GM18517 (cell line): ENCODE measurements around the gene SEC14L6.

Experiments
- ATAC-seq: cut with Tn5 transposase; IDR thresholded peaks from one replicate; pipeline ENCODE4 v1.9.1; 2021; ENCODE audit warnings: mild to moderate bottlenecking, moderate library complexity; ENCODE audit not compliant: unreplicated experiment

The SEC14L6 gene

DNA sequence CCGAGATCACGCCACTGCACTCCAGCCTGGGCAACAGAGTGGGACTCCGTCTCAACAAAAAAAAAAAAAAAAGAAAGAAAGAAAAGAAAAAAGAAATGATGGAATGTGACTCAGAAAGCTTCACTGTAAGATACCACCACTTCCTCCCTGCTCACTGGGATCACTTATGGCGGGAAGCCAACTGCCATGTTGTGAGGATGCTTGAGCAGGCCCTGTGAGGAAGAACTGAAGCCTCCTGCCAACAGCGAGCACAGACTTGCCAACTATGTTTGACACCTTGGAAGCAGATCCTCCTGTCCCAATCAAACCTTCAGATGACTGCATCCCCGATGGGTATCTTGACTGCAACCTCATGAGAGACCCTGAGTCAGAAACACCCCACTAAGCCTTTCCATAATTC is 8.3 kb downstream of the SEC14L6 start:
- no peak for ATAC-seq

DNA sequence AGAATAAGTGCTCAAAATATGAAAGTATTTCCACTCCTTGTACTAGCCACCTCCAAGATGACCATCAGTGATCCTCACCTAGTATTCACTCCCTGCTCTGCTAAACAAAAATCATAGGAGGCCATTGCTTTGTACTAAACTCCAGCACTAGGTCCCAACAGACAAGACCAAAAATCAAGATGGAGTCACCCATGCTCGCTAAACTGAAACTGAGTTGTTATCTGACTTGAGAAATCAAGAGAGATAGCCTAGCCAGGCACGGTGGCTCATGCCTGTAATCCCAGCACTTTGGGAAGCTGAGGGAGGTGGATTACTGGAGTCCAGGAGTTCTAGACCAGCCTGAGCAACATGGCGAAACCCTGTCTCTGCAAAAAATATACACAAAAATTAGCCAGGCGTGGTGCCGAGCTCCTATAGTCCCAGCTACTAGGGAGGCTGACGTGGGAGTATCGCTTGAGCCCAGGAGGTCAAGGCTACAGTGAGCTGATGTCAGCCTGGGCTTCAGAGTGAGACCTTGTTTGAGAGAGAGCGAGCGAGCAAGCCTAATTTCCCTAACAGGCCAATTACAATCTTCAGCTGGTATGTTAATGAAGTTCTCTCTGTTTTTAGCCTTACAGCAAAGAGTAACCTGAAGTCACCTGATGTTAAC is 9.3 kb downstream of the SEC14L6 start:
- no peak for ATAC-seq

DNA sequence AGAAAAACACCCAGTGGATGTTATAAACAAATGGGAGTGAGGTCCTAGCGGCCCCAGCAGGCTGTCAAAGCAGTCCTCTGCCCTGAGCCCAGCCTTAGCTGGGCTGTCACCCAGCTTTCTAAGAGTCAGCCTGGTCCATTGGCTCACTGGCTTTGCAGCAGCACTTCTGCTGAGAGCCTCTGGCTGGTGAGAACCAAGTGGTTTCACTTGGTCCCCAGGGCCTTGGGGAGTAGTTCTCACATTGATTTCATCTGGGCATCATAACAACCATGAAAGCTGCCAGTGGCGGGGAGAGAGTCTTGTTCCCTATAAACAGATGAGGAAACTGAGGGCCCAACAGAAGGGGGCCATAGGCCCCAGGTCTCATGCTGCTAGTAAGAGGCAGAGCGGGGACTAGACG is 11.4 kb downstream of the SEC14L6 start:
- ATAC-seq, result no peak

DNA sequence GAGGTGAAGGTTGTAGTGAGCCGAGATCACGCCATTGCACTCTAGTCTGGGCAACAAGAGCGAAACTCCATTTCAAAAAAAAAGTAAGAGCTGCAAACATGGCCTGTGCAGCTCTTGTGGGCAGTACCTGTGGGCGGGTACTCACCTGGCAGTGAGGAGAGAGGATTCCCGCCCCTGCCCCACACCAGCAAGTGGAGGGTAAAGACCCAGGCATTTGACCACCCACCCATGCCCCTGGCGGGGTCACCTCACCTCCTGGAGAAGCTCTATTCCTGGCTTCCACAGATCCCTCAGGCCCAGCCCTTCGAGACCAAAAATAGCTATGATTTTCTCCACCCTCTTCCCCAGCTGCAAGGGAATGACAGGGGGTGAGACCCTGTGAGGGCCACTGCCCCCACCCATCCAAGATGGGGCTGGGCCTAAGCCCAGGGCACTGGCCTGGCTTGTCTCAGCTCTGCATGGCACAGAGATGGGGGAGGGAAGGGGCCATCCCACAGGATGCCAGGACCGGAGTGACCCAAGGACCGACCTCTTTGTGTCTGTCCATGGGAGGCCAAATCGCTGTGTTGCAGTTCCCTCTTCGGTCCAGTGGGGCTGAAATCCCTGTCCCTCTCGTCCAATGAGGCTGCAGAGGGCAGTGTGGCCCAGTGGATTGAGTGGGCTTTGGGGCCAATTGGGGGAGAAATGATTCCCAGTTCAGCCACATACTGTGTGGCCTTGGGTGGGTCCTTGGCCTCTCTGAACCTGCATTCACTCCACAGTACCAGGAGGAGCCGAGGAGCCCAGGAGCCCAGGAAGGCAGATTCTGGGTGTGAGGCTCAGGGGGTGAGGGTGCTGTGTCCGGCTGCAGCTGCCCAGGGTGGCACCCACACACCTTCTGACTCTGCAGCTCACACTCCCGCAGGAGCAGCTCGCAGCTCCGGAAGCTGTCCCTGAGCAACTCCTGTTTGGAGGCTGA is 14.6 kb downstream of the SEC14L6 start:
- ATAC-seq, result no peak

DNA sequence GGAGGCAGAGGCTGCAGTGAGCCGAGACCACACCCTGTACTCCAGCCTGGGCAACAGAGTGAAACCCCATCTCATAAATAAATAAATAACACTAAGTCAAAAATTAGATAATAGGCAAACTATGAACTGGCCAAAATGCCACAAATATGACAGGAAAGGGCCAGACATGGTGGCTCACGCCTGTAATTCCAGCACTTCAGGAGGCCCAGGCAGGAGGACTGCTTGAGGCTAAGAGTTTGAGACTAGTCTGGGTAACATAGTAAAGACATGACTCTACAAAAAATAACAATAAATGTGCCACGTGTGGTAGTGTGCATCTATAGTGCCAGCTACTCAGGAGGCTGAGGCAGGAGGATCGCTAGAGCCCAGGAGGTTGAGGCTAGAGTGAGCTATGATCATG is 19.9 kb downstream of the SEC14L6 start:
- ATAC-seq, result no peak

DNA sequence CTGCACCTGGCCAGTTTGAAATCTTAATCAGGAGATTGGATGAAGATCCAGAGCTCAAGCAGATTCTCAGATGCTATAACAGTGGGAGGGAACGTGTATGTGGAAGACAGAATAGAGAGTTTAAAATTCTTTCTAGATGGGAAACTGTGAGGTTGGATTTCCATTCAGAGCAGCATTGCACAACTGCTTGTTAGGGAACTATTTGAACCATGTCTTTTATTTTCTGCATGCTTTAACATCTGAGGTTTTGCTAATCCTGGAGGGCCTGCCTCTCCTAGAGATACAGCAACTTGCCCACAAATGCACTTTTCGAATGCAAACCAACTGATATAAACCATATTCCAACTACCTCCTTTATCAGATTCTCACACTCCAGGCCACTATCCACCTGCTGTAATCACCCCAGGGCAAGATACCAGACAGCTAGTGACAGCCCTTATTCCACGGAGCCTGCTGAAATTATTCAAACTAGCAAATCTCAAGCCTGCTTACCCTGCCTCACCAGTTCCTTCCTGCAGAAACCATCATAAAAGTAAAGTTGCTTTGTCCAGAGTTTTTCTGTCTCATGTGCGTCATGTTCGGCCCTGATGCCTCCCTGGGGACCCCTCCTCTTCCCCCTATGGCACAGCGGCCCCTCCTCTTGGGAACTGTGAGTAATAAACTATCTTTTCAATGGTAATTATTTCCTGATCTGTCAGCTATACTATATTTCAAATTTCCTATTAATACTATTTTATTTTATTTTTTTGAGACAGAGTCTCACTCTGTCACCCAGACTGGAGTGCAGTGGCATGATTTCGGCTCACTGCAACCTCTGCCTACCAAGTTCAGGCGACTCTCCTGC is 22.7 kb downstream of the SEC14L6 start:
- no peak for ATAC-seq

DNA sequence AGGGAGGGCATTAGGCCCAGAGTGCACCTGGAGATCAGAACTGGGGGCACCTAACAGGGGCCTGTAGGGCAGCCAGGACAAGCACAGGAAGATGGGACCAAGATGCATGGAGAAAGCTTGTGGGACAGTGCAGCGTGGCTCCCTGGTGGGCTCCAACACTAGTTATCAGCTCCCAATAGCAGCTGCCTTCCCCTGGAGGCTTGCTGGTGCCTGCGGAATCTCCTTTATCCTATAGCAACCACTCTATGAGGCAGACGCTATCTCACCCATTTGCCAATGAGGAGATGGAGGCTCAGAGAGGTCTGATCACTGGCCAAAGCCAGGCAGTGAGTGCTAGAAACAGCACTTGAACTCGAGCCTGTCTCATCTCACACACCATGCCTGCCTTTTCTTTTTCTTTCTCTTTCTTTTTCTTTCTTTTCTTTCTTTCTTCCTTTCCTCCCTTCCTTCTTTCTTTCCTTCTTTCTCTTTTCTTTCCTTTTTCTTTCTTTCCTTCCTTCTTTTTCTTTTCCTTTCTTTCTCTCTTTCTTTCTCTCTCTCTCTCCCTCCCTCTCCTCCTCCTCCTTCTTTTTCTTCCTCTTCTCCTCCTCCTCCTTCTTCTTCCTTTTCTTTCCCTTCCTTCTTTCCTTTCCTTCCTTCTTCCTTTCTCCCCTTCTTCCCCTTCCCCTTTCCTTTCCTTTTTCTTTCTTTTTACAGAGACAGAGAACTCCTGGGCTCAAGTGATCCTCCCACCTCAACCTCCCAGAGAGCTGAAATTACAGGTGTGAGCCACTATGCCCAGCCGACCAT is 25.0 kb downstream of the SEC14L6 start:
- ATAC-seq, result no peak

DNA sequence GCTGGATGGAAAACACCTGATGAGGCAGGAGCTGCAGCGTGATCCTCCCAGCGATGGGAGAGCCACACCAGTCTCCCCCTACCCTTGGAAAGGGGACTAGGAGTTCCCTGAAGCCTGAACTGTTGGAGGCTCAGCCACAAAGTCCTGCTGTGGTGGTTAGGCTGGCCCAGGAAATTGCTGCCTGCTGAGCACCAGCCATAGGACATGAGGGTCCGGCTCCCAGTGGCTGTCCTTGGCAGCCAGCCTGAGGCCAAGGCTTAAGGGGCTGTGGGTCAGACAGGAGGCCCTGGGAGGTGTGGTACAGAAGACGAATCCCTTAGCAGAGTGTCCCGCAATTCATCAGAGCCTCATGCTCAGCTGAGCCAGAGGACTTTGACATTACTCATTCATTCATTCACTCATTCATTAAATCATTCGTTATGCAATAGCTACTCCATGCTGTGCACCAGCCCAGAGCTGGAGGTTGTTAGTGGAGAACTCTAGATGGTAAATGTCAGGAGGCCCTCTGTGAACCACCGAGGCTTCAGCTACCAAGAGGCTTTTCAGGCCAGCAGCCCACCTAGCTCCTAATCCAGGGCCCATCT is 26.6 kb downstream of the SEC14L6 start:
- ATAC-seq, result no peak

DNA sequence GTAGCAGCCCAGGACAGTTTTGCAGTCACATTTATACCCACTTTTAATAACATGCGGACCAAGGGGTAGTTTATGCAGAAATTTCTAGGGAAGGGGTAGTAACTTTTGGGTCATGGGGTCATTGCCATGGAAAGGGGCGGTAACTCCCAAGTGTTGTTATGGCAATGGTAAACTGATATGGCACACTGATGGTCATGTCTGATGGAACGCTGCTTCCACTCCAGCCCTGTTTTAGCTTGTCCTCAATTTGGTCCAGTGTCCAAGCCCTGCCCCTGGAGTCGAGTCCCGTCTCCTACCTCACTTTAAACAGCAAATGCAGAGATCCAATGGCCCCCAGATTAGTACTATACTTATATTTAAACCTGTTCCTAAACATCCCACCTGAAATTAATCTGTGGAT is 29.8 kb downstream of the SEC14L6 start:
- no peak for ATAC-seq

DNA sequence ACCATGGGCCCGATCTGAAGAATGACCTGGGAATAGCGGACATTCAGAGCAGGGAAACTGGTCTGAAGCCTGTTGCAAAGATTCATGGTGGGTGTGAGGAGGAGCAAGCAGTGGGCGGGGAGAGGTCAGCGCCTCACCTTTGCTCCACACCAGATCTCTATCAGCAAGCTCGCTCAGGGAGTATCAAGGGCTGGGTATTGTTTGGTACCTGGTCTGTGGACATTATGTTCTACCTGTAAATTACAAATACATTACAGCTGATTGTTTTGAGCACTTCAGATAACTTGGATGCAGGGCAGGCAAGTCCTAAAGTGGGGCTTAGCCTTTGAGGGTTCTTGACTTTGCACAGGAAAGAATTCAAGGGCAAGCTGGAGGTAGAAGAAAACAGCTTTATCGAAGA is 30.3 kb downstream of the SEC14L6 start:
- no peak for ATAC-seq

DNA sequence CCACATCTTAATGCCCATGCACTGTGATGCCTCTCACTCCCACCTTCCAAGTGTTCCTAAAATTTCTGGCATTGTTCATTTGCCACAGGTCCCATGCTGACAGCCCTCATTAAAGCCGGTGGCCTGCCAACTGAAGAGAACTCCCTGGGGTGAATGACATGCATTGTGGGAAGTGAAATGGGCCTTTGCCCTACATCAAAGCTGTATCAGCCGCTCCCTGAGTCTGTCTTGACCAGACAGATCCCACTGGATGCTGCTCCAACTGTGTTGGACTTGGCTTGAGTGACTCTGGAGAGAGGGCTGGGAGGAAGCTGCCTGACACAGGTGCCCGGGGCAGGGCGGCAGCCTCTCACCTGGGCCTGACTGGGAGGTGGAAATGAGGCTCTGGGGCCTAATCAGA is 32.3 kb downstream of the SEC14L6 start:
- ATAC-seq, result no peak

DNA sequence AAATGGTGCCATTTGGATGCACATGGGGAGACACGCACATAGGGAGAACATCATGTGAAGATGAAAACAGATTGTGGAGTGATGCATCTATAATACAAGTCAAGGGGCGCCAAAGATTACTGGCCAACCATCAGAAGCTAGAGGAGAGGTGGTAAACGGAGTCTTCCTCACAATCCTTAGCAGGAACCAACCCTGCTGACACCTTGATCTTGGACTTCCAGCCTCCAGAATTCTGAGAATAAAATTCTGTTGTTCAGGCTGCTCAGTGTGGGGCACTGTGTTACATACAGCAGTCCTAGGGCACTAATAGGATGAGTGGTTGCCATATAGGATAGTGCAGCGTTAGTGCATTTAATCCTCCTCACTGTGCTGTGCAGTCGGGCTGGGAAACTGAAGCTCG is 33.1 kb downstream of the SEC14L6 start:
- ATAC-seq, result no peak

DNA sequence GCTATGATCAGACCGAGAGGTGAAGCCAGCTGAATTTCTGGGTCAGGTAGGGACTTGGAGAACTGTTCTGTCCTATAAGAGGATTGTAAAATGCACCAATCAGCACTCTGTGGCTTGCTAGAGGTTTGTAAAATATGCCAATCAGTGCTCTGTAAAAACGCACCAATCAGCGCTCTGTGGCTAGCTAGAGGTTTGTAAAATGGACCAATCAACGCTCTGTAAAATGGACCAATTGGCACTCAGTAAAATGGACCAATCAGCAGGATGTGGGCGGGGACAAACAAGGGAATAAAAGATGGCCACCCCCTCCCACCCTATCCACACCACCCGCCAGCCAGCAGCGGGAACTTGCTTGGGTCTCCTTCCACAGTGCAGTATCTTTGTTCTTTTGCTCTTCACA is 34.6 kb downstream of the SEC14L6 start:
- no peak for ATAC-seq

DNA sequence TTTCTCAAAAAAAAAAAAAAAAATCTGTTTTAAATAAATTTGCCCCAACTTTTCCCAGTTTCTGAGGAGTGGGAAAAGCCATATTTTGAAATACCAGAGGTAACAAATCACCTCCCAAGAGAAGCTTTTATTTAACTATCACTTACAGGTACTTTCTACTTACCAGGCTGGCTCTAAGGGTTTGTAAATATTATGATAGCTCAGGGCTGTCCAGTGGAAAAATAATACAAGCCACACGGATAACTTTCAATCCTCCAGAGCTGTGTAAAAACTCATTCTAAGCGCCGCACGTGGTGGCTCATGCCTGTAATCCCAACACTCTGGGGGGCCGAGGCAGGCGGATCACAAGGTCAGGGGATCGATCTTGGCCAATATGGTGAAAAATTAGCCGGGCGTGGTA is 35.4 kb downstream of the SEC14L6 start:
- no peak for ATAC-seq

DNA sequence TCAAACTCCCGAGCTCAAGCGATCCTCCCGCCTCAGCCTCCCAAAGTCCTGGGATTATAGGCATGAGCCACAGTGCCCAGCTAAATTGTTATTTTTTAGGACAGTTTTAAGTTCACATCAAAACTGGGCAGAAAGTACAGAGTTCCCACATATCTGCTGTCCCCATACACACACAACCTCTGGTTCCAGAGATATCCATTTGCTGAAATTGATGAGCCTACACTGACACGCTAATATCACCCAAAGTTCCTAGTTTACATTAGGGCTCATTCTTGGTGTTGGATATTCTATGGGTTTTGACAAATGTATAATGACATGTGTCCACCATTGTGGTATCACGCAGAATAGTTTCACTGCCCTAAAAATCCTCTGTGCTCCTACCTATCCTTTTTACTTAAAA is 38.3 kb downstream of the SEC14L6 start:
- ATAC-seq, result no peak

DNA sequence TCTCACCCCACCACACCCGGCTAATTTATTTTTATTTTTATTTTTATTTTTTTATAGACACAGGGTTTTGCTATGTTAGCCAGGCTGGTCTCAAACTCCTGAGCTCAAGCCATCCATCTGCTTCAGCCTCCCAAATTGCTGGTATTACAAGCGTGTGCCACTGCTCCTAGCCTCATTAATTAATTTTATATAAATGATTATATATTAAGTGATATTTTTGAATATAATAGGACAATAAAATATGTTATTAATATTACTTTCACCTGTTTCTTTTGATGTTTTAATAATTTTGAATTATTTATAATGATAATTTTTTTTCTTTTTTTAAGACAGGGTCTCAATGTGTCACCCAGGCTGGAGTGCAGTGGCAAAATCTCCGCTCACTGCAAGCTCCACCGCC is 38.9 kb downstream of the SEC14L6 start:
- ATAC-seq, result no peak

DNA sequence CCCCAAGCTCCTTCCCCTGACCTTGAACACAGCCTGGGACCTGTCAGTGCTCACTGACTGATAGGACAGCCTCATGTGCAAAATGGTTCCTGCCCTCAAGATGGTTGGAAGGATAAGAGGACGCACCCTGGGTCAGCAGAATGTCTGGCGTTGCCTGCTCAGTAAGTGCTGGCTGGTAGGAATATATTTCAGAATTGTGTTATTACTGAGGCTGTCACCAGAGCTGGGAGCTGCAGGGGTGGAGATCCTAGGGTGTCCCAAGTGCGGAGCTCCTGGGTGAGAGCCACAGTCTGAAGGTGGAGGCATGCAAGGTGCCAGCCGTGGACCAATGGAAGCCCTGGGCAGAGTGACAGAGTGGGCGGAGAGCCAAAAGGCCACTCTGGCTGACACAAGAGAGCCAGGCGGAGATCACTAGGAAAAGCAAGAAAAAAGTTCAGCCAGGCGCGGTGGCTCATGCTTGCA is 40.0 kb downstream of the SEC14L6 start:
- ATAC-seq, result no peak

DNA sequence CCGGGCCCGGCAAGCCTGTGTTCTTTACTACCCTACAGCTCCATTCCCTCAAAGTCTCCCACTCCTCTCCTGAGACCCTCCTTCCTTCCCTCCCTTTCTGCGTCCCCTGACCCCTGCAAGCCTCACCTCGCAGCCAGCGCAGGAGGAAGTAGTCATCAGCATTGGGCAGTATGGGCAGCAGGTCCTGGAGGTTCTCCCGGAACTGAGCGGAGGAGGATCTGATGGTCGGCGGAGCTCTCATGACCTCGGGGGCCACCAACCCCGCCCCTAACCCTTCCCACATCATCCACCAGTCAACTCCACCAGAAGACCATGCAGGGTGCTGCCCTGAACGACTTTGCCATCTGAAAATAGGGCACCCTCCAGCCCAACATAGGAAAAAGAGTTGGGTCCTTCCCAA is 43.0 kb downstream of the SEC14L6 start:
- ATAC-seq, result no peak

DNA sequence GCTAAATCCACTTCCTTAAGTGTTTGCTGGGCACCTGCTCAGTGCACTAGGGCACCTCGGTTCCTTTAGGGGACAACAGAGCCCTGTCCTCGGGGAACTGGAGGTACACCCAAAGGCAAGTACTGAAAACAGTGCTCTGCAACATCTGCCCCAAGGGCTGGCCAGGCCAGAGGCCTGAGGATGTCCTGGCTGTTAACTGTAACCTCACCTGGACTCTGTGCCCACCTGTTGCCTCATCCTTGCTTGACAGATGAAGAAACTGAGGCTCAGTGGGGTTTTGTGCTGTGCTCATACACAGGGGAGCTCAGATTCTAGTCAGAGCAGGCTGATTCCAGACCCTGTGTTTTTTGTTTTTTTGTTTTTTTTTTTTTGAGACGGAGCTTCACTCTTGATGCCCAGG is 43.6 kb downstream of the SEC14L6 start:
- no peak for ATAC-seq

DNA sequence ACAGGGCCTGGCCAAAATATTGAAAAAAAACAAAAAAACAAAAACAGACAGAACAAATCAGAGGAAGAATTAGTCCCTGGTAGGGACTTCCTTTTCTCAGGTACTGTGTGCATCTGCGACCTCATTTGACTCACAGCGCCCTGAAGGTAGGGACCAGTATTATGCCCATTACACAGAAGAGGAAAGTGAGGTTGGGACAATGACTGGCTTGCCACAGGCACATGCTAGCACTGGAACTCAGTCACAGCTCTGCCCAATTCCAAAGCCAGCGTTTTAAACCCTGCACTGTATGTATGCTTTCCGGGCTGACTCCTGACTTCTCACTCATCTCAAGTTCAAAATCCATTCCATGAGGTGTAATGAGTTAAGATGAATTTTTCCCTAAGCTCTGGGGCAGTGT is 44.4 kb downstream of the SEC14L6 start:
- ATAC-seq, result no peak
